Sigmoid colon (tissue), 4 donors: ENCODE results near the gene ZW10.

Source experiments
- CTCF ChIP-seq, 4 experiments: fragments of 450-650 bp in 3 of 4; fragments of 200-600 bp in 1 of 4; IDR thresholded peaks; one replicate each; pipeline ENCODE4 v1.5.1; 2016 to 2019; ENCODE audit warnings: antibody characterized with exemption in 4 of 4, mild to moderate bottlenecking in 3 of 4, moderate library complexity in 2 of 4
- EP300 ChIP-seq, 4 donors: sonication (generic); formaldehyde crosslinking; IDR thresholded peaks; one replicate each; pipeline ENCODE4 v1.6.1; 2017; ENCODE audit warnings: antibody characterized with exemption in 4 of 4
- POLR2A ChIP-seq, 2 donors: fragments of 450-650 bp; IDR thresholded peaks; one replicate each; pipeline ENCODE4 v1.6.1; 2016; ENCODE audit warnings: antibody characterized with exemption in 2 of 2, mild to moderate bottlenecking in 2 of 2, moderate library complexity in 2 of 2
- POLR2AphosphoS5 ChIP-seq, 4 donors: sonication (generic); formaldehyde crosslinking; IDR thresholded peaks; one replicate each; pipeline ENCODE4 v1.6.1; 2017; ENCODE audit warnings: antibody characterized with exemption in 4 of 4

DNA sequence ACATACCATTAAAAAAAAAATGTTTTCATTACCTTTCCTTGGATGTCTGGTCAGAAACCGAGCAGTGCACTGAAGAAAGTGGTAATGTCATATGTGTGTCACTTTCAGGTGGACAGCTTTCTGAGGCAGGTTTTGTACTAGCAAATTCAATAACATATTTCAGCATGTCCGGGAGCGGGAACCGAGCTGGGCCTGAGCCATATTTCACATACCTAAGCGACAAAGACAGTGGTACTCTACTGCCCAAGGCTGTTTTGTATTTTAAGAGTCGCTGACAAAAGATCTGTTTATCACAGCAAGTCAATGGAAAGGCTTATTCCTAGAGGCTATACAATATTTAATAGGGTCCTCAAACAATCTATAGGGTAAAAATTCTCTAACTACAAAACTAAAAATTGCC, 44.1 kb upstream of the ZW10 start:
- TF ChIP-seq POLR2AphosphoS5 (IDR thresholded peaks at IDR 0.05) = no peak
- TF ChIP-seq CTCF (IDR thresholded peaks at IDR 0.05) = no peak
- no peak for TF ChIP-seq EP300 (IDR thresholded peaks at IDR 0.05)
- TF ChIP-seq POLR2A (IDR thresholded peaks at IDR 0.05) = no peak
